GM23338 (cell line): Measurements from ENCODE around the gene ZNF101. TPM values are rescaled to one million over a fixed set of nuclear protein-coding genes. Genes with fewer than 3 reads are reported as not detected.
A peak's percentile ranks its signal among the peaks of the same experiment; 100 is the strongest.

ENCODE experiments used
- ATAC-seq: fragments of 200-7000 bp; cut with Tn5 transposase; 3 replicates; pipeline ENCODE4 v1.9.1; 2020
- DNase-seq: peaks from one replicate; pipeline ENCODE4 v3.0.0-alpha.2; 2015; ENCODE audit warnings: low spot score
- H2AFZ ChIP-seq: fragments of 200-600 bp; sonication (generic); 2 replicates; pipeline ENCODE4 v1.8.0; 2016; ENCODE audit warnings: antibody characterized with exemption, mild to moderate bottlenecking, moderate library complexity
- H3F3A ChIP-seq: fragments of 200-600 bp; sonication (generic); replicated peaks from 2 replicates; pipeline ENCODE4 v1.8.0; 2017; ENCODE audit warnings: antibody characterized with exemption, mixed run types, low read depth
- H3K27ac ChIP-seq: fragments of 200-600 bp; sonication (generic); 2 replicates; pipeline ENCODE4 v1.6.1; 2016; ENCODE audit warnings: low read depth
- H3K27me3 ChIP-seq: fragments of 200-600 bp; sonication (generic); 2 replicates; pipeline ENCODE4 v1.8.0; 2016; ENCODE audit warnings: mild to moderate bottlenecking, mixed run types, moderate library complexity; ENCODE audit not compliant: insufficient read depth
- H3K36me3 ChIP-seq: fragments of 200-600 bp; sonication (generic); 2 replicates; pipeline ENCODE4 v1.8.0; 2016; ENCODE audit warnings: mild to moderate bottlenecking; ENCODE audit not compliant: insufficient read depth
- H3K4me1 ChIP-seq: fragments of 200-600 bp; sonication (generic); 2 replicates; pipeline ENCODE4 v1.8.0; 2016; ENCODE audit warnings: mild to moderate bottlenecking, moderate library complexity; ENCODE audit not compliant: insufficient read depth
- H3K4me2 ChIP-seq: fragments of 200-600 bp; sonication (generic); 2 replicates; pipeline ENCODE4 v1.7.1; 2017; ENCODE audit warnings: mixed run types
- H3K4me3 ChIP-seq: fragments of 200-600 bp; sonication (generic); 2 replicates; pipeline ENCODE4 v1.6.1; 2016; ENCODE audit warnings: mixed run types
- H3K79me2 ChIP-seq: fragments of 200-600 bp; sonication (generic); replicated peaks from 2 replicates; pipeline ENCODE4 v1.8.0; 2017; ENCODE audit warnings: mild to moderate bottlenecking; ENCODE audit not compliant: insufficient read depth
- H3K9me2 ChIP-seq: fragments of 200-600 bp; sonication (generic); 2 replicates; pipeline ENCODE4 v1.8.0; 2017; ENCODE audit not compliant: insufficient read depth
- H4K20me1 ChIP-seq: fragments of 200-600 bp; sonication (generic); replicated peaks from 2 replicates; pipeline ENCODE4 v1.8.0; 2017; ENCODE audit warnings: mild to moderate bottlenecking; ENCODE audit not compliant: insufficient read depth
- H3K27ac Mint-ChIP-seq: 2 replicates; pipeline ENCODE4 v1.8.0; 2020; ENCODE audit warnings: inconsistent platforms, mild to moderate bottlenecking, moderate library complexity, mixed read lengths
- H3K27me3 Mint-ChIP-seq: 3 replicates; pipeline ENCODE4 v1.8.0; 2022; ENCODE audit warnings: low read depth, mild to moderate bottlenecking, moderate library complexity, mixed read lengths, inconsistent platforms; ENCODE audit not compliant: insufficient read depth, poor library complexity
- H3K36me3 Mint-ChIP-seq: 3 replicates; pipeline ENCODE4 v1.8.0; 2021; ENCODE audit warnings: low read depth, mild to moderate bottlenecking, inconsistent platforms, moderate library complexity, mixed read lengths
- H3K4me1 Mint-ChIP-seq: 3 replicates; pipeline ENCODE4 v1.8.0; 2020; ENCODE audit warnings: mild to moderate bottlenecking, inconsistent platforms, mixed read lengths
- H3K4me3 Mint-ChIP-seq: 3 replicates; pipeline ENCODE4 v1.8.0; 2021; ENCODE audit warnings: moderate library complexity, mild to moderate bottlenecking, inconsistent platforms, mixed read lengths
- H3K9me3 Mint-ChIP-seq: 3 replicates; pipeline ENCODE4 v1.8.0; 2020; ENCODE audit warnings: moderate library complexity, mild to moderate bottlenecking, inconsistent platforms, mixed read lengths
- CREB1 ChIP-seq: fragments of 250-450 bp; sonication (Bioruptor Pico); IDR thresholded peaks from 2 replicates; pipeline ENCODE4 v1.5.0; 2020; ENCODE audit warnings: low read depth, mild to moderate bottlenecking, moderate library complexity
- CTCF ChIP-seq, 2 experiments: fragments of 200-600 bp in 1 of 2; sonication (generic) in 1 of 2; conservative IDR thresholded peaks; 2 replicates each; pipeline versions ENCODE4 v1.5.1 to v1.6.1; 2016 to 2017; ENCODE audit warnings: antibody characterized with exemption in 2 of 2, low read depth in 2 of 2, mild to moderate bottlenecking in 2 of 2, moderate library complexity in 1 of 2
- EZH2 ChIP-seq: fragments of 200-600 bp; sonication (generic); IDR thresholded peaks from one replicate; pipeline ENCODE4 v1.8.0; 2017; ENCODE audit warnings: antibody characterized with exemption, mild to moderate bottlenecking, low read depth; ENCODE audit not compliant: unreplicated experiment
- JUNB ChIP-seq: IDR thresholded peaks from one replicate; pipeline ENCODE4 v1.6.1; 2016; ENCODE audit warnings: antibody characterized with exemption; ENCODE audit not compliant: unreplicated experiment
- POLR2AphosphoS5 ChIP-seq: IDR thresholded peaks from 2 replicates; pipeline ENCODE4 v1.6.1; 2016; ENCODE audit warnings: antibody characterized with exemption, low read depth
- REST ChIP-seq: IDR thresholded peaks from one replicate; pipeline ENCODE4 v1.6.1; 2018; ENCODE audit warnings: antibody characterized with exemption; ENCODE audit not compliant: unreplicated experiment
- STAT1 ChIP-seq: IDR thresholded peaks from one replicate; pipeline ENCODE4 v1.6.1; 2016; ENCODE audit warnings: antibody characterized with exemption; ENCODE audit not compliant: unreplicated experiment
- ZNF114 ChIP-seq: fragments of 250-450 bp; sonication (Bioruptor Pico); IDR thresholded peaks from 2 replicates; pipeline ENCODE4 v1.5.0; 2020; ENCODE audit warnings: mild to moderate bottlenecking, moderate library complexity
- ZNF331 ChIP-seq: fragments of 250-450 bp; sonication (Bioruptor Pico); IDR thresholded peaks from 2 replicates; pipeline ENCODE4 v1.5.0; 2020; ENCODE audit warnings: low read depth, mild to moderate bottlenecking, moderate library complexity
- polyA plus RNA-seq: library from polyadenylated mRNA; unstranded; fragments of >200 nt; fragmentation: Nextera tagmentation; extraction: Ambion mirVana; gene quantifications from 2 replicates; pipeline ENCODE4 v1.2.1, GENCODE V29; 2016
- total RNA-seq: library from RNA; depleted of rRNA; stranded (reverse); fragments of >200 nt; shearing (Covaris generic); gene quantifications from 2 replicates; pipeline ENCODE4 v1.2.3, GENCODE V29; 2014

The ZNF101 gene
- total and polyA plus RNA-seq, 2 experiments from 2014 or later = 46.4 to 47.9 TPM

- TF ChIP-seq CREB1 (CRISPR knock-in tag) = no peak
- Mint-ChIP-seq H3K27ac (peak overlapping the region; percentile 93), H3K27me3 (peaks cover 6% of the 10 kb centered on the region), H3K9me3 (no peaks in the 10 kb centered on the region), H3K4me3 (peak overlapping the region; percentile 92), H3K36me3 (peaks cover 33% of the 10 kb centered on the region), H3K4me1 (peaks cover 23% of the 10 kb centered on the region)
- Histone ChIP-seq H4K20me1 (peaks cover 12% of the 10 kb centered on the region), H3K9me2 (0 out of 2 replicates have a peak, but pooled peaks cover 2% of the 10 kb centered on the region), H3K36me3 (peaks cover 15% of the 10 kb centered on the region; the same call in 1 of the 2 replicates), H3K79me2 (peaks cover 44% of the 10 kb centered on the region), H3K4me2 (peak overlapping the region; percentile 94), H3K27ac (peak overlapping the region; percentile 80), H3F3A (peaks cover 21% of the 10 kb centered on the region), H2AFZ (0 out of 2 replicates have a peak overlapping the region, but pooled peaks have one; percentile 28), H3K27me3 (no peaks in the 10 kb centered on the region), H3K4me3 (peak overlapping the region; percentile 95), H3K4me1 (peaks cover 15% of the 10 kb centered on the region)
- DNase-seq (no peak), ATAC-seq (no peak)
Measured at GRCh38 chr19:19662871-19663255, 5.8 kb upstream of the ZNF101 start.

GRCh38 chr19:19663256-19664120 lies 5.2 kb upstream of the ZNF101 start, which contains the start of gene ATP13A1:
Gene ATP13A1, minus strand, starts transcription at chr19:19663676. Its CDS starts 10 bp downstream, at chr19:19663666.
- DNase-seq (peak; percentile 95), ATAC-seq (peak; percentile 83)
- Histone ChIP-seq H3K27me3 (no peaks in the 10 kb centered on the region), H3K4me1 (peaks cover 15% of the 10 kb centered on the region), H2AFZ (0 out of 2 replicates have a peak within 1 kb of the TSS, but pooled peaks have one; percentile 72), H3F3A (peaks cover 21% of the 10 kb centered on the region), H4K20me1 (peaks cover 10% of the 10 kb centered on the region), H3K4me2 (peak within 1 kb of the TSS; percentile 94), H3K4me3 (peak within 1 kb of the TSS; percentile 95), H3K36me3 (peaks cover 9% of the 10 kb centered on the region; the same call in 1 of the 2 replicates), H3K27ac (peak within 1 kb of the TSS; percentile 92), H3K9me2 (0 out of 2 replicates have a peak, but pooled peaks cover 2% of the 10 kb centered on the region), H3K79me2 (peaks cover 44% of the 10 kb centered on the region)
- H3K27ac Mint-ChIP-seq = peak within 1 kb of the TSS; percentile 95
- H3K27me3 Mint-ChIP-seq = peaks cover 9% of the 10 kb centered on the region
- no peaks in the 10 kb centered on the region for H3K9me3 Mint-ChIP-seq
- peaks cover 27% of the 10 kb centered on the region for H3K36me3 Mint-ChIP-seq
- H3K4me3 Mint-ChIP-seq = peak within 1 kb of the TSS; percentile 92
- H3K4me1 Mint-ChIP-seq = peaks cover 29% of the 10 kb centered on the region
- no peak for TF ChIP-seq CTCF (conservative IDR thresholded peaks at IDR 0.05; ENCODE audit: low read depth in 2 of 2)
- TF ChIP-seq POLR2AphosphoS5 = peak; percentile 53; the same call in 1 of the 2 replicates
- no peak for TF ChIP-seq EZH2
- no peak for TF ChIP-seq JUNB
- no peak for TF ChIP-seq STAT1
- no peak for TF ChIP-seq REST
- no peak for TF ChIP-seq ZNF114
- no peak for TF ChIP-seq ZNF331
